GM12892 (cell line): ENCODE data around the gene EMILIN1.

Experiments
- POLR2A ChIP-seq: IDR thresholded peaks from 2 replicates; pipeline ENCODE4 v1.6.1; 2011; ENCODE audit warnings: low read depth, low read length, control low read depth
- POLR2AphosphoS5 ChIP-seq: IDR thresholded peaks from 2 replicates; pipeline ENCODE4 v1.6.1; 2011; ENCODE audit warnings: low read depth, low read length, control low read depth

DNA sequence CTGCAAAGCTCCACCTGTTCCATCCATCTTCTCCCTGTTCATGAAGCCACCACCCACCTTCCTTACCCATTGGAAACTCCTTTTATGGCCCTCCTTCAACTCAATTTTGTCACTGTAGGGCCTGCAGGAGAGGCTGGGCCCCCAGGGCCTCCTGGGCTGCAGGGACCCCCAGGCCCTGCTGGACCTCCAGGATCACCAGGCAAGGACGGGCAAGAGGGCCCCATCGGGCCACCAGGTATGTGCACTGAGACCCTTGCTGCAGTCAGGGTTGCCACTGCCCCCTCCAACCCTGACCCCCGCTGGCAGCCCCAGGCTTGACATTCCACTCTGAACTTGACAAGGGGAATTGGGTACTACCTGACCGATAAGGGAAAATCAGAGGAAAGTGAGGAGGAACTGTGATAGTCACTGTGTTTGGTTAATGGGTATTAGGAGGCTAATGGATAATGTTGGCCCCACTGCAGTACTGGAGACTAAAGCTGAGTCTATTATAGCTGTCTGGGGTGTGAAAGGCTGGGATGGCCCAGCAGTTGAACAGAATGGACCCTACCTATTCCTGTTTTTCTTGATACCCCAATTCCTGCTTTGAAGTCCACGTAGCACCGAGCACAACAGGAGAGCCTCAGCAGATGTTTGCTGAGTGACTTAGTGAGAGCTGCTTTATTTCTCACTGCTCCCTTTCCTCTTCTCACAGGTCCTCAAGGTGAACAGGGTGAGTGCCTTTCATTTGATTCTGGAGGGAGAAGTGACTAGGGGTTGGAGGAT is 6.1 kb downstream of the EMILIN1 start:
- TF ChIP-seq POLR2AphosphoS5, result no peak
- TF ChIP-seq POLR2A, result no peak
